ENCODE results near the gene MYOC.
"Not testable (repeated sequence)": the region's sequence is repeated elsewhere in the genome, so short reads cannot be mapped to it uniquely, and the experiment has no call there.

MYOC gene

GRCh38 chr1:171606402-171606941 lies 46.0 kb downstream of the MYOC start:
- H3K4me3 ChIP-seq (ENCODE audit: low read depth, low read length), result no peak overlapping the region

GRCh38 chr1:171603042-171603441 lies 49.4 kb downstream of the MYOC start:
- not testable (repeated sequence) for H3K4me3 ChIP-seq (ENCODE audit: low read depth, low read length)

- no peak overlapping the region for H3K4me3 ChIP-seq (ENCODE audit: low read depth, low read length)
Measured at GRCh38 chr1:171600862-171601261, 51.6 kb downstream of the MYOC start.

- not testable (repeated sequence) for H3K4me3 ChIP-seq (ENCODE audit: low read depth, low read length)
Measured at GRCh38 chr1:171600310-171600709, 52.2 kb downstream of the MYOC start.

GRCh38 chr1:171597203-171597602 lies 55.3 kb downstream of the MYOC start:
- H3K4me3 ChIP-seq (ENCODE audit: low read depth, low read length), result no peak overlapping the region

GRCh38 chr1:171596705-171597104 lies 55.8 kb downstream of the MYOC start:
- no peak overlapping the region for H3K4me3 ChIP-seq (ENCODE audit: low read depth, low read length)

- H3K4me3 ChIP-seq (ENCODE audit: low read depth, low read length), result no peak overlapping the region
Measured at GRCh38 chr1:171596119-171596518, 56.4 kb downstream of the MYOC start.

GRCh38 chr1:171595324-171595723 lies 57.2 kb downstream of the MYOC start:
- H3K4me3 ChIP-seq (ENCODE audit: low read depth, low read length), result no peak overlapping the region

GRCh38 chr1:171590022-171590421 lies 62.5 kb downstream of the MYOC start:
- no peak overlapping the region for H3K4me3 ChIP-seq (ENCODE audit: low read depth, low read length)

GRCh38 chr1:171588230-171588629 lies 64.3 kb downstream of the MYOC start:
- H3K4me3 ChIP-seq (ENCODE audit: low read depth, low read length), result no peak overlapping the region

- H3K4me3 ChIP-seq (ENCODE audit: low read depth, low read length), result no peak overlapping the region
Measured at GRCh38 chr1:171585715-171586114, 66.8 kb downstream of the MYOC start.
